Stimulated activated naive CD8-positive, alpha-beta T cell treated with anti-CD3 and anti-CD28 coated beads, Interleukin-15, amount 100 ng/mL, for 72 hours (primary cell): ENCODE results near the gene C1QTNF2.

Source experiments
- ATAC-seq: fragments of 150-1000 bp; cut with Tn5 transposase; 2 replicates; pipeline ENCODE4 v1.10.0; 2021; ENCODE audit warnings: mild to moderate bottlenecking, moderate library complexity
- DNase-seq, 2 donors: peaks; one replicate each; pipeline ENCODE4 v3.0.0; 2021 to 2022
- H3K27ac Mint-ChIP-seq, 2 donors: one replicate each; pipeline ENCODE4 v1.8.0; 2022; ENCODE audit warnings: mild to moderate bottlenecking in 2 of 2, mixed read lengths in 2 of 2, moderate library complexity in 2 of 2
- H3K27me3 Mint-ChIP-seq: one replicate; pipeline ENCODE4 v1.8.0; 2022; ENCODE audit warnings: mixed read lengths
- H3K4me1 Mint-ChIP-seq: one replicate; pipeline ENCODE4 v1.8.0; 2022; ENCODE audit warnings: mild to moderate bottlenecking, mixed read lengths
- H3K4me3 Mint-ChIP-seq, 2 donors: one replicate each; pipeline ENCODE4 v1.8.0; 2022; ENCODE audit warnings: mild to moderate bottlenecking in 2 of 2, mixed read lengths in 2 of 2, moderate library complexity in 1 of 2
- H3K9me3 Mint-ChIP-seq, 2 donors: one replicate each; pipeline ENCODE4 v1.8.0; 2022; ENCODE audit warnings: mixed read lengths in 2 of 2

Gene C1QTNF2, protein sequence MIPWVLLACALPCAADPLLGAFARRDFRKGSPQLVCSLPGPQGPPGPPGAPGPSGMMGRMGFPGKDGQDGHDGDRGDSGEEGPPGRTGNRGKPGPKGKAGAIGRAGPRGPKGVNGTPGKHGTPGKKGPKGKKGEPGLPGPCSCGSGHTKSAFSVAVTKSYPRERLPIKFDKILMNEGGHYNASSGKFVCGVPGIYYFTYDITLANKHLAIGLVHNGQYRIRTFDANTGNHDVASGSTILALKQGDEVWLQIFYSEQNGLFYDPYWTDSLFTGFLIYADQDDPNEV

DNA sequence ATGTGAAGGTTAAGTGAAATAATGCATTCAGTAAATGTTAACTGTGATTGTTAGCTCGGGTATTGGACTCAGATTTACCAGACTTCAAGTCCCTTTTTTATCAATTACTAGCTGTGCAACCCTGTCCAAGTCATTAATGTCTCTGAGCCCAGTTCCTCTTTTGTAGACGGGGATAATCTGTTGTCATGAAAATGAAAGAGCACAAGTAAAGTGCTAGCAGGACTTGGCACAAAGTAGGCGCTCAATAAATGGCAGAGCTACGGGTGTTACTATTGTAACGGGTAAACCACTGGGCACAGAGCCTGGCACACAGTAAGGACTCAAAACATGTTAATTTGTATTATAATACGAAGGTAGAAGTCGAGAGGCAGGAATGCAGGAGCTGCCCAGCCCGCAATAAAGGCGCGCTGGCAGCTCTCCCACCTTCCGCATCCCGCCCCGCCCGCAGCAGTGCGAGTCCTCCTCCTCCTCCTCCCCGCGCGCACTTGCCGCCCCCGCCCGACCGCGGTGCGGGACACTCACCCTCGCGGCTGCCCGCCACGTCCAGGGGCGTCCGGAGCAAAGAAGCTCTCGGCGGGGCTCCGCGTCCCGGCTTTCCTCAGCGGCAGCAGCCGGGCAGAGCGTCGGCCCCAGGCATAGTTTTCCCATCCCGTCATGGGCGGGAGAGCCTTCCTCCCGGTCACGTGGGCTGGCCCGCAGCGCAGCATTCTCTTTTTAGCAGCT is at the start of gene C1QTNF2:
C1QTNF2 (minus strand) TSS at position 637 of the 723 bp plus-strand sequence. CDS start 15,615 bp downstream, outside the sequence.
- DNase-seq (peak in 1 of 2 donors; percentile 6), ATAC-seq (peak; percentile 73)
- Mint-ChIP-seq H3K9me3 (no peaks in the 10 kb centered on the region), H3K4me1 (peaks cover 7% of the 10 kb centered on the region), H3K4me3 (peak within 1 kb of the TSS; percentile 38 to 48), H3K27ac (no peak within 1 kb of the TSS), H3K27me3 (peaks cover 84% of the 10 kb centered on the region)

DNA sequence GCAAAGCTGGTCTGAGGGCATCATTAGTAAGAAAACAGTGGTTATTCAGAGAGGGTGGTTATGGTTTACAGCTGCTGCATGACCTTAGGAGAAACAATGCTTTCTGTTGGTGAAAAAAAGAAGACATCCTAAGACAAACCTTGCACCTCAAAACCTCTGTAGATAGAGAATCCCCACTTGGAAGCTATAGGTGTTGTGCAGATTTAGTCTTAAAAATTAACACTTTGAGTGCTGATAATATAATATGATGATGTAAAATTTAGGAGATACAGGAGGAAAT is 49.8 kb upstream of the C1QTNF2 start:
- Mint-ChIP-seq H3K27ac (peak overlapping the region in 1 of 2 donors; percentile 79), H3K27me3 (no peaks in the 10 kb centered on the region), H3K4me3 (peak overlapping the region; percentile 94 to 99), H3K9me3 (no peaks in the 10 kb centered on the region), H3K4me1 (peaks cover 77% of the 10 kb centered on the region)
- peak; percentile 22 for ATAC-seq
- DNase-seq: no peak

DNA sequence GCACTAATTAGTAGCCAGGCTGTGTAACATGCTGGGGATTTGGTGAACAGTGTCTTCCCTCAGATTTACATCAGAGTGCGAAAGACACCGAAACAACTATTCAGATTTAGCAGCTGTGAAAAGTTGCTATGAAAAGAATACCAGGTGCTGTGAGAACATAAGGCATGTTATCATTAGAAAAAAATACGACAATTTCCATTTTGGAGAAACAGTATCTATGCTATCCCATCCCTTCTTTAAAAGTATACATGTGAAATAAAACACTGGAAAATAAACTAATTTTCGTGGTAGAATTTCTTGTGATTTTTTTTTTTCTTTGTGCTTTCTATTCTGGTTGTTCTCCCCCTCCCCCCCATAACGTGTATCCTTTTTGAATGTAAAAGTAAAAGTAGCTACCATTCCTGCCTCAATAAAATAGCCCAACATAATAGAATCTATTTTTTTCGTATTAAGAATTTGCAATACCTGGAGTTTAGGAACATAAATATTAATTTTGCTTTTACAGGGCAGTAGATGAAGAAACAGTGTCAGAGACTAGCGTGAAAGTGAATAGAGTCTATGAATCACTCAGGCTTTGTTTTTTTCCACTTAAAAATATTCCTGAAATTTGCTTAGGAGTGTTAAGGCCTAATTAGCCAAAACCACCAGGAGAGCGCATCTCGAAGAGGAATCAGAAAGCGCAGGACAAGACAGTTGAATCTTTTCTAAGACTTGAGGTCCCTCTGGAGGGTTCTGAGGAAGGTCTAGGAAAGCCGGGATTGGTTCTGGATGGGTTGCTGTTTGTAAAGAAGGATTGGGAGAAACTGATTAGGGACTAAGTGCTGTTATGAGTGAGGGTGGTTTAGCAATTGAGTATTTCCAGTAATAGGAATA is 49.3 kb upstream of the C1QTNF2 start:
- Mint-ChIP-seq H3K4me1 (peaks cover 75% of the 10 kb centered on the region), H3K4me3 (peak overlapping the region; percentile 94 to 99), H3K27me3 (no peaks in the 10 kb centered on the region), H3K9me3 (no peaks in the 10 kb centered on the region), H3K27ac (peak overlapping the region; percentile 65 to 98)
- DNase-seq: no peak
- no peak for ATAC-seq

DNA sequence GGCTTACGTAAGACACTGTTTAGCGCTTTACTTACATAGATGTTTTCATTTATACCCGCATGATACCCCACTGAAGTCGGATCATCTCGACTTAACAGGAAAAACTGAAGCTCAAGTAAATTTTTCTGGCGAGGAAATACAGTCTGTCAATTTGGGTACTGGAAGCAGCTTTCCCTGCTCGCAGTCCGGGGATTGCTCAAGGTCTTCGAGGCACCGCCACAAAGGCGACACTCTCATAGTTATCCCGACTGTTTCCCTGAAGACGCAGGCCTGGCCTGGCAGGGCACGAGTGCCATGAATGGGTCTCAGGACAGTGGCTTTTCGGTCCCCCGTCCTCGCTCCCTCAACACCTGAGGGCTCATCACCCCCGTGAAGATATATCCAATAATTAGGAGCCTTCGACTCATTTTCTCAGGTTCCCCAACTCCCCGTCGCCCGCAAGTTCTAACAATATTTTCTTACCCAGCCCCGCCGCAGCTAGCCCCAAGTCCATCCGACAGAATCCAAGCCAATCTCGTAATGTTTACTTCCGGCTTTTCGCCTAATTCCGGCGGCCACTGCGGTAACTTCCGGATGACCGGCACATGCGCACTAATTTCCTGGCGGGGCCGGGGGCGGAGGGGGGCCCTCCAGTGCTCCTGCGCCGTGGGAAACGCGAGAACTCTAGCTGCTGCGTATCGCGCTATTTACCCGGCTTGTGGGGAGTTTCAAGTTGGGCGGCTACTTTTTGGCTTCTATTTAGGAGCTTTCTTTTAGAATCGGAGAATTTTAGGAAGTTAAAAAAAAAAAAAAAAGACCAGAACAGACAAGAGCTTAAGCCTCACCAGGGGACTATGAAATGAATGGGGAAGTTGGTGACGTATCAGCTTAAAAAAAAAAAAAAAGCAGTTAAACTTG is 48.4 kb upstream of the C1QTNF2 start, which contains the start of gene SLU7:
SLU7 (minus strand) TSS at position 521 of the 897 bp plus-strand sequence. CDS start 3,787 bp downstream, outside the sequence.
- Mint-ChIP-seq H3K27me3 (no peaks in the 10 kb centered on the region), H3K27ac (peak within 1 kb of the TSS; percentile 98 to 99), H3K9me3 (no peaks in the 10 kb centered on the region), H3K4me1 (peaks cover 67% of the 10 kb centered on the region), H3K4me3 (peak within 1 kb of the TSS; percentile 94 to 99)
- DNase-seq (peak; percentile 89 to 94), ATAC-seq (peak; percentile 88)

DNA sequence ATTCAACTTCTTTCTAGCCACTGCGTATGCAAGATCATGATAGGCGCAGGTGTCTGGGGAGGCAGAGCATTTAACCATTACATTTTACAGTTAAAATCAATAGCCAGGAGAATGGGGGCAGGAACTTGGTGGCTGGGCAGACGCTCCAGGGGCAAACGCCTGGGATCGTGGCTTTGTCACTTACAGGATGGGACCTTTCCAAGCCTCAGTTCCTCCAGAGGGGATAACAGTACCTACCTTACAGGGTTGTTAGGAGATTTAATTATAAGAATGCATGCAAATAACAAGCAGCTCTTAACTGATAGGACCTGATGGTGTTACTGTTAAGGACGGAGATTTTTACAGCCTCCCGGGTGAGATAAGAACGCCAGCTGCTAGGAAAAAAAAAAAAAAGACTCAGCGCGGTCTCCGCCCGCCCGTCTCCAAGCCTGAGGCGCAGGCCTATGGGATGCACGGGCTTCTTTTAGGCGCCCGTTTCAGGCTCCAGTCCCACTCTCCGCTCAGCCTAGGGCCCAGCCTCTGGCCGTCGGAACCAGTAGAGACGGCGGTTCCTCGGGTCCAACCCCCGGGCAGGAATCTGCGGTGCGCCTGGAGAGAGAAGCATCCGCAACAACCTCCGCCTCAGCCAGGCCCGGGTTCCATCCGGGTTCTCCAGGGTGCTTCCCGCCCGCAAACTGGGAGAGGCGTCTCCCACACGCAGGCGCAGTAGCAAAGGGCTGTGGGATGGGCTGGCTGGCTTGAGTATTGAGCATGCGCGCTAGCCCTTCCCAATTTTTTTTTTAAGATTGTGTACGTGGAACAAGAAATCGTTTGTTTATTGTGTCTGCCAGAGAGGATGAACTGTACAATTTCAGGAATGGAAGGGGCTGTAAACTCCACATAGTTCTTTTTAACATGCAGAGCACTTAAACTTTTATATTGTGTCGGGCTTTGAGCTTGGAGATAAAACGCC is 29.3 kb upstream of the C1QTNF2 start, which contains the start of gene FAM200C:
FAM200C (minus strand) TSS at position 653 of the 952 bp plus-strand sequence. CDS start 4,564 bp downstream, outside the sequence.
- peak; percentile 52 to 72 for DNase-seq
- Mint-ChIP-seq H3K9me3 (no peaks in the 10 kb centered on the region), H3K4me1 (peaks cover 26% of the 10 kb centered on the region), H3K27ac (peak within 1 kb of the TSS; percentile 84 to 93), H3K27me3 (no peaks in the 10 kb centered on the region), H3K4me3 (peak within 1 kb of the TSS; percentile 90 to 93)
- peak; percentile 89 for ATAC-seq

DNA sequence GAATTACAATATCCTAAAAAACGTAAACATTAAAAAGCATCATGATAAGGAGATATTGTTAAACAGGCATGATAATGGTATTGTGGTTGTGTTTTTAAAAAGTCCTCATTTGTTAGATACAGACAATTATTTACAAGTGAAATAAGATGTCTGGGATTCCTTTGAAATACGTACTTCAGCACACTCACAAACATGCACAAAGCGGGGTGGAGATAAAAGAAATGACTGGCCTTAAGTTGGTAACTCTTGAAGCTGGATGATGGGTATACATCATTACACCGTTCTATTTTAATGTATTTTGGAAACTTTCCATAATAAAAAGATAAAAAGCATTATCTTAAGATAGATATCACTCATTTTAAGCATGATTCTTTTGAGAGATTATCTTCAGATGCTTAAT is 28.4 kb upstream of the C1QTNF2 start:
- DNase-seq (no peak), ATAC-seq (no peak)
- Mint-ChIP-seq H3K4me1 (peaks cover 26% of the 10 kb centered on the region), H3K27ac (no peak overlapping the region), H3K4me3 (peak overlapping the region; percentile 90 to 93), H3K27me3 (no peaks in the 10 kb centered on the region), H3K9me3 (no peaks in the 10 kb centered on the region)

DNA sequence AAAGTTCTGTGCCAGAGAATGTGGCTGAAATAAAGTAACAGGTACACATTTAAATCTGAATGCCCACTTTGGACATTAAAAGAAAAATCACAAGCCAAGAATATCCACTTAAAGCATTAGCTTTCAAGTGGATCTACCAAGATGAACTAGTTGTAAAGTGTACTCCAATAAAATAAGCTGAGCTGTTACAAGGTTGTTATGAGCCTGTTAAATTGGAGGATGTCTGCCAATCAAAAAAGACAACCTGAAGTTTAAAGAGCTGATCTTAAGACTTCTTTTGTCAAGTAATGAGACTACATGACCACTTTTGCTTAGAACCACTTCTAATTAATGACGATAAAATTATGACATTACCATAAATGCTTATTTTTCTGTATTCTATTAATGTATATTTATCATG is 27.1 kb upstream of the C1QTNF2 start:
- Mint-ChIP-seq H3K4me1 (peaks cover 26% of the 10 kb centered on the region), H3K4me3 (no peak overlapping the region), H3K9me3 (no peaks in the 10 kb centered on the region), H3K27ac (no peak overlapping the region), H3K27me3 (no peaks in the 10 kb centered on the region)
- DNase-seq: no peak
- no peak for ATAC-seq

DNA sequence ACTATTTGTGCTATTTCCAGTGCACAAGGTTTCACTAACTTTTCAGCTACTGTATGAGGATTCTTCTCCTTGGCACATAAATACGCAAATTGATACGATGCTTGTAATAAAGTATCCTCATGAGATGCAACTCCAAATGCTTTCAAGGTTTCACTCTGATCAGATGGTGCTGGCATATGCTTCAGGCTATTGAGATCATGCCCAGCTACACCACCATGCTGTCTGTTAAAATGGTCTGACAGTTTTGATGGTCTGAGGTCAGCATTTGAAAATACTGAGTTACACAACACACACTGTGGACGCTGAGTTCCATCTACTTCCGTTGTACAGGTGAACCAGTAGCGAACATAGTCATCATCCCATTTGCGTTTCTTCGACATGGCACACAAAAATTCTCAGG is 24.7 kb upstream of the C1QTNF2 start:
- Mint-ChIP-seq H3K4me3 (no peak overlapping the region), H3K27ac (no peak overlapping the region), H3K9me3 (no peaks in the 10 kb centered on the region), H3K27me3 (no peaks in the 10 kb centered on the region), H3K4me1 (peaks cover 21% of the 10 kb centered on the region)
- ATAC-seq: no peak
- no peak for DNase-seq

DNA sequence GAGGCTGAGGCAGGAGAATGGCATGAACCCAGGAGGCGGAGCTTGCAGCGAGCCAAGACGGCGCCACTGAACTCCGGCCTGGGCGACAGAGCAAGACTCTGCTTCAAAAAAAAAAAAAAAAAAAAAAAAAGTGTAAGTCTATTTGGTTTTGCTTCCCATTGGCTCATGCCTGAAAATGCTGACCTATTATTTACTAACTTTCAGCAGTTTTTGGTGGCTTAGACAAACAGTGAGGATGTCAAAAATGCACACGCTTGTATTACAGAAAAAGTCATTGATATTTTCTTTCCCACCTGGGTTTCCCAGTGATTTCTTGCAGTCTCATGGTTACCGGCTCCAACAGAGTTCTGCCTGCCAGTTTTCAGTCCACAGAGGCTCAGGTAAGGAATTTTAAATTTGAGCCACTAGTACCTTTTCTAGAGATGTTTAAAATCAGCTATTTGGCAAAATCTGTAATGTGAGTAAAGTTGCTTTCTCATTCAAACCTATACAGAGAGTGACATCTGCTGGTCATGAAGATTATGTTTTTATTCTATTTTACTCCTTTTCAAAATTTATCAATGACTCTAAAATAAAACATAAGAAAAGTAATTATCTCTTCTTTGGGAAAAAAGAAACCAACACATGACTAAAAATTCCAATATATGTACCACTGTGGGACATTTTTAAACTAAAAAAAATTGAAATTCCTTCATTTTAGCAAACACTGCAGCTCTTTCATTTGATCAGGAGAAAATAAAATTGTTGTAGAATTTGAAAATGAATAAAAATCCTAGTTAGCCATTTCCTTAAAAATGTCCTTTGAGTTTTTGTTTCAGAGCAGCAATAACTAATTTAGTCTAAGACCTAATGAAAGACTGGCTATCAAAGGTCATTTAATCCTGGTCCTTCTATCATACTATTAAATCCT is 20.6 kb upstream of the C1QTNF2 start:
- Mint-ChIP-seq H3K4me3 (no peak overlapping the region), H3K27ac (no peak overlapping the region), H3K4me1 (no peaks in the 10 kb centered on the region), H3K27me3 (no peaks in the 10 kb centered on the region), H3K9me3 (peaks cover 15 to 19% of the 10 kb centered on the region in 2 donors)
- DNase-seq (no peak), ATAC-seq (no peak)

DNA sequence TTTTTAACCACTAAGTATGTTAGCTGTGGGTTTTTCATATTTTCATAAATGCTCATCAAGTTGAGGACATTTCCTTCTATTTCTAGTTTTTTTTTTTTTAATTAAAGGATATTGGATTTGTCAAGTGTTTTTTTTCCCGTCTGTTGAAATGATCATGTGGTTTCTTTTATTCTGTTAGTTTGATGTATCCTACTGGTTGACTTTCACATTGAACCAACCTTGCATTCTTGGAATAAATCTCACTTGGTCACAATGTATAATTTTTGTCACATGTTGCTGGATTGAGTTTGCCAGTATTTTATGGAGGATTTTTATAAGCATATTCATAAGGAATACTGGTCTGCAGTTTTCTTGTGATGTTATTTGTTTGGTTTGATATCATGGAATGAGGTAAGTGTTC is 17.0 kb upstream of the C1QTNF2 start:
- peaks cover 15 to 19% of the 10 kb centered on the region in 2 donors for H3K9me3 Mint-ChIP-seq
- no peak overlapping the region for H3K27ac Mint-ChIP-seq
- no peaks in the 10 kb centered on the region for H3K27me3 Mint-ChIP-seq
- H3K4me3 Mint-ChIP-seq: no peak overlapping the region
- ATAC-seq (no peak), DNase-seq (no peak)
- H3K4me1 Mint-ChIP-seq: no peaks in the 10 kb centered on the region

DNA sequence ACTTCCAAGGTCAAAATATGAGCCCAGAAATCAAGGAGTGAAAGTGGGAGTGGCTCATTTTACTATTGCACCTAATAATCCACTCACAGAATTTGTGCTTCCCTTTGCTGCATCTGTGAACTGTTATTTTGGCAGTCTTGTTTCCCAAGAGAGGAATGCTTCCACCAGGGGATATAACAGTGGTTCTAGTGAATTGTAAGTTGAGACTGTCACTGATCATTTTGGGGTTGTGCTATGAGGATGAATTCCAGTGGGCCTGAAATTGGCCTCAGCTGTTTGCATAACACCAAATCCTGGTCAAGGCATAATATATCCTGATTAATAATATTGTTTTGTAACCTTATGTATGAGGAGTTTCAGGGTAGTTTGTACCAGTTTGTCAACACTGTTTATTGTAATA is 15.1 kb upstream of the C1QTNF2 start:
- ATAC-seq (no peak), DNase-seq (no peak)
- Mint-ChIP-seq H3K9me3 (peaks cover 15 to 19% of the 10 kb centered on the region in 2 donors), H3K4me3 (no peak overlapping the region), H3K27me3 (peaks cover 11% of the 10 kb centered on the region), H3K4me1 (no peaks in the 10 kb centered on the region), H3K27ac (no peak overlapping the region)

DNA sequence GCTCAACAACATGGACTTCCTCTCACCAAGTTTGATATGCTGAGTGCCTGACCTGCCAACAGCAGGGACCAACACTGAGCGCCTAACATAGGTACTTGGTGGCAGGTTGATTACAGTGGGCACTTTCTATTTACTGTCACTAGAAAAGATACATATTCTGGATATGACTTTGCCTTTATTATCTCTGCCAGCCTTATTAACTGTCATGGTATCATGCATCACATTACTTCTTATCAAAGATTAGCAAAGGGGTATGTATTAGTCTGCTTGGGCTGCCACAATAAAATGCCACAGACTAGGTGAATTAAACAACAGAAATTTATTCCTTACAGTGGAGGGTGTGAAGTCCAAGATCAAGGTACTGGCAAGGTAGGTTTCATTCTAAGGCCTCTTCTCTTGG is 14.3 kb upstream of the C1QTNF2 start:
- no peak overlapping the region for H3K27ac Mint-ChIP-seq

DNA sequence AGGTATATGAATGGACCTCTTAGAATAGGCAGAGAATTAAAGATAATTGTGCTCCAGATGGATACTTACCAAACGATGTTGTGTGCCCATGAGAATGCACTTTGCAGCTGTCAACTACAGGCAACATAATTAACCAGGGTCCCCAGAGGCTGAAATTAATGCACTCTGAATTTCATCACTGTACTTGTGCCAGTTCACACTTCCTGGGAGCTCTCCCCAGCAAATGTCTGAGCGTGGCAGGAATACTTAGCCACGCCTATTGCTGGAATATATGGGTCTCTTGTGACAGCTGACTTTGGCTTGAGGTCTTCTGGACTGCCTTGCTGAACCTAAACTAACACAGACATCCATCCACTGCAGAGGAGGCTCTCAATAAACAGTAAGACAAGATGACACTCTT is 11.9 kb upstream of the C1QTNF2 start:
- Mint-ChIP-seq H3K4me1 (no peaks in the 10 kb centered on the region), H3K4me3 (no peak overlapping the region), H3K27ac (no peak overlapping the region), H3K9me3 (peaks cover 3 to 4% of the 10 kb centered on the region in 2 donors), H3K27me3 (peaks cover 22% of the 10 kb centered on the region)
- no peak for ATAC-seq
- DNase-seq: no peak

More for the DNA sequence above, 14.3 kb upstream of the C1QTNF2 start:
- Mint-ChIP-seq H3K27me3 (peaks cover 15% of the 10 kb centered on the region), H3K4me3 (no peak overlapping the region), H3K4me1 (no peaks in the 10 kb centered on the region), H3K9me3 (peaks cover 15 to 19% of the 10 kb centered on the region in 2 donors)
- DNase-seq (no peak), ATAC-seq (no peak)
